GM12891 (cell line): ENCODE measurements around the gene PRICKLE4.

Experiments used
- POLR2A ChIP-seq: IDR thresholded peaks from 2 replicates; pipeline ENCODE4 v1.6.1; 2011; ENCODE audit warnings: low read depth, low read length, control low read depth
- POLR2AphosphoS5 ChIP-seq: IDR thresholded peaks from 2 replicates; pipeline ENCODE4 v1.6.1; 2011; ENCODE audit warnings: low read depth, low read length, control low read depth
- SPI1 ChIP-seq: IDR thresholded peaks from 2 replicates; pipeline ENCODE4 v1.6.1; 2011; ENCODE audit warnings: low read depth, low read length, control low read depth

DNA sequence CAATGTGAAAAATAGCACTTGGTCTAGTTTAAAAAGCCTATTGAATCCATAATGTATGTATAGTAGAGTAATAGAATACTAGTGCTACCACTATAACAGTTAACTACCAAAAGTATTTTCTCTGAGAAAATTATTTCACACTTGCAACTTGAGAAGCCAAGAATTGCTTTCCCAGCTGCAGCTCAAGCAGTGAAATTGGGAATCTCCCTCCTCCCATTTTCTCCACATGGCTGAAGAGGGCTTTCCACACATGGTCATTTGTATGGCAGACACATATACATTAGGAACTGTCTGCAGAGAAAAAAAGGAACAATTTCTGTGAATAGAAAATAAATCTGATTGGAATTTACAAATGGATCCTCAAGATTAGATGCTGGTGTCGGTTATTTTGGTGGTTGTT is 41.4 kb downstream of the PRICKLE4 start:
- TF ChIP-seq POLR2A, result no peak
- TF ChIP-seq POLR2AphosphoS5, result no peak
- TF ChIP-seq SPI1, result no peak
